A673 (cell line): ENCODE results near the gene SYNJ2. TPM values are rescaled to one million over a fixed set of nuclear protein-coding genes. Genes with fewer than 3 reads are reported as not detected.

Source experiments
- BruUV-seq: library from RNA; stranded (reverse); fragments of 400-500 nt; replicated peaks from 2 replicates; lab custom pipeline; 2021; lab: Mats Ljungman, UMichigan
- CTCF ChIA-PET: fragments of 300-600 bp; sonication (Branson Sonifier 250); formaldehyde crosslinking; loops from one replicate; lab custom pipeline; 2022; ENCODE audit warnings: antibody characterized with exemption; lab: Charles Lee
- POLR2A ChIA-PET: fragments of 300-600 bp; sonication (Branson Sonifier 250); formaldehyde crosslinking; loops from one replicate; lab custom pipeline; 2022; ENCODE audit warnings: antibody characterized with exemption; ENCODE audit not compliant: low non-redundant PET; lab: Charles Lee
- DNase-seq: peaks from one replicate; pipeline ENCODE4 v3.0.0-alpha.2; 2015; ENCODE audit warnings: low spot score
- H3K27ac ChIP-seq: fragments of 200-600 bp; sonication (generic); 2 replicates; pipeline ENCODE4 v1.5.1; 2016; ENCODE audit warnings: mixed run types, low read depth, mild to moderate bottlenecking, mixed read lengths, antibody characterized with exemption, low read length; ENCODE audit not compliant: poor library complexity, severe bottlenecking
- H3K27me3 ChIP-seq: fragments of 200-600 bp; sonication (generic); replicated peaks from 2 replicates; pipeline ENCODE4 v1.6.1; 2017; ENCODE audit warnings: mixed run types, low read depth, mild to moderate bottlenecking, mixed read lengths, antibody characterized with exemption, low read length; ENCODE audit not compliant: insufficient read depth, poor library complexity
- H3K36me3 ChIP-seq: fragments of 200-600 bp; sonication (generic); 2 replicates; pipeline ENCODE4 v1.6.1; 2016; ENCODE audit warnings: mixed run types, mild to moderate bottlenecking, mixed read lengths, antibody characterized with exemption, low read length; ENCODE audit not compliant: insufficient read depth, poor library complexity, severe bottlenecking
- H3K4me1 ChIP-seq: fragments of 200-600 bp; sonication (generic); 2 replicates; pipeline ENCODE4 v1.6.1; 2017; ENCODE audit warnings: mixed run types, mild to moderate bottlenecking, mixed read lengths, antibody characterized with exemption, low read length; ENCODE audit not compliant: insufficient read depth, poor library complexity, severe bottlenecking
- H3K4me3 ChIP-seq: fragments of 200-600 bp; sonication (generic); 2 replicates; pipeline ENCODE4 v1.5.1; 2016; ENCODE audit warnings: low read depth, mixed run types, mild to moderate bottlenecking, mixed read lengths, low read length; ENCODE audit not compliant: poor library complexity, severe bottlenecking
- H3K9me3 ChIP-seq: fragments of 200-600 bp; sonication (generic); 2 replicates; pipeline ENCODE4 v1.6.1; 2016; ENCODE audit warnings: mixed run types, low read depth, mild to moderate bottlenecking, mixed read lengths, antibody characterized with exemption, low read length; ENCODE audit not compliant: poor library complexity, severe bottlenecking
- CTCF ChIP-seq: fragments of 300-800, 200-600 bp; sonication (generic); conservative IDR thresholded peaks from 2 replicates; pipeline ENCODE4 v1.5.1; 2017; ENCODE audit warnings: low read depth, mild to moderate bottlenecking, antibody characterized with exemption, low read length, moderate library complexity, mixed read lengths
- EZH2 ChIP-seq: fragments of 200-600 bp; sonication (generic); IDR thresholded peaks from 2 replicates; pipeline ENCODE4 v1.6.1; 2017; ENCODE audit warnings: borderline replicate concordance, low read depth, mild to moderate bottlenecking, mixed read lengths, antibody characterized with exemption, low read length; ENCODE audit not compliant: poor library complexity, severe bottlenecking
- intact Hi-C: fragments of 100-400 bp; cut with micrococcal nuclease; formaldehyde crosslinking; loops from one replicate; pipeline ENCODE4 v1.10.0; 2022; ENCODE audit not compliant: unreplicated experiment
- total RNA-seq: library from RNA; stranded (reverse); gene quantifications from 2 replicates; pipeline ENCODE4 v1.2.3, GENCODE V29; 2021

The SYNJ2 gene
- total RNA-seq, 1 experiment from 2014 or later = 37.0 TPM

- Histone ChIP-seq H3K9me3 (no peaks in the 10 kb centered on the region), H3K4me1 (no peaks in the 10 kb centered on the region), H3K27ac (no peak overlapping the region), H3K36me3 (no peaks in the 10 kb centered on the region), H3K27me3 (no peaks in the 10 kb centered on the region), H3K4me3 (no peak overlapping the region)
- CTCF ChIA-PET = no interaction called here
- intact Hi-C loops = no loop called here
- POLR2A ChIA-PET = no interaction called here
- no peak for DNase-seq
- TF ChIP-seq EZH2 = no peak
- no peak for TF ChIP-seq CTCF
- no TSS peak for BruUV-seq
Observed at GRCh38 chr6:158124288-158124687, 142.6 kb downstream of the SYNJ2 start.

- Histone ChIP-seq H3K4me3 (no peak overlapping the region), H3K4me1 (no peaks in the 10 kb centered on the region), H3K9me3 (no peaks in the 10 kb centered on the region), H3K27ac (no peak overlapping the region), H3K36me3 (no peaks in the 10 kb centered on the region), H3K27me3 (no peaks in the 10 kb centered on the region)
- POLR2A ChIA-PET = no interaction called here
- intact Hi-C loops = no loop called here
- CTCF ChIA-PET = no interaction called here
- no TSS peak for BruUV-seq
- DNase-seq = no peak
- TF ChIP-seq CTCF (no peak), EZH2 (no peak)
Observed at GRCh38 chr6:158125271-158125670, 143.6 kb downstream of the SYNJ2 start.

- Histone ChIP-seq H3K27me3 (no peaks in the 10 kb centered on the region), H3K36me3 (no peaks in the 10 kb centered on the region), H3K4me1 (no peaks in the 10 kb centered on the region), H3K9me3 (no peaks in the 10 kb centered on the region), H3K27ac (no peak overlapping the region), H3K4me3 (no peak overlapping the region)
- ChIA-PET CTCF (interaction anchor here (0.5 to 0.8 kb wide), 2 partner anchors 17 to 259 kb away, joined by 3 to 4 read pairs; no protein-coding TSS in a partner anchor), POLR2A (no interaction called here)
- TF ChIP-seq CTCF = peak; percentile 52
- no peak for TF ChIP-seq EZH2
- intact Hi-C loops = loop anchor here (10.0 kb wide), 1 partner anchor 377 kb away; no protein-coding TSS in a partner anchor
- no TSS peak for BruUV-seq
- peak; percentile 55 for DNase-seq
Observed at GRCh38 chr6:158131926-158132325, 150.3 kb downstream of the SYNJ2 start.
